Lower lobe of right lung (tissue), 2 donors: ENCODE data around the gene USH1C. TPM values are rescaled to one million over a fixed set of nuclear protein-coding genes. Genes with fewer than 3 reads are reported as not detected.

Experiments
- ATAC-seq, 2 donors: fragments of 200-7000 bp; cut with Tn5 transposase; one replicate each; pipeline ENCODE4 v1.9.1; 2020 to 2022; ENCODE audit warnings: mild to moderate bottlenecking in 2 of 2, moderate library complexity in 2 of 2
- DNase-seq: peaks from one replicate; pipeline ENCODE4 v3.0.0-alpha.2; 2020
- H3K27ac ChIP-seq: fragments of 200-600 bp; one replicate; pipeline ENCODE4 v1.8.0; 2022
- H3K27me3 ChIP-seq: fragments of 200-600 bp; one replicate; pipeline ENCODE4 v1.8.0; 2022; ENCODE audit warnings: low read depth
- H3K36me3 ChIP-seq: fragments of 200-600 bp; one replicate; pipeline ENCODE4 v1.8.0; 2022; ENCODE audit warnings: mild to moderate bottlenecking
- H3K4me1 ChIP-seq: fragments of 200-600 bp; one replicate; pipeline ENCODE4 v1.8.0; 2022
- H3K4me3 ChIP-seq: fragments of 200-600 bp; one replicate; pipeline ENCODE4 v1.8.0; 2022; ENCODE audit warnings: mild to moderate bottlenecking
- H3K9me3 ChIP-seq: fragments of 200-600 bp; one replicate; pipeline ENCODE4 v1.8.0; 2022
- intact Hi-C: fragments of 100-400 bp; cut with DNase I; formaldehyde crosslinking; loops from one replicate; pipeline ENCODE4 v1.11.0; 2022
- long read RNA-seq: library from polyadenylated mRNA; unstranded; transcript quantifications from one replicate; pipeline ENCODE4 v2.0.0, GENCODE V29; 2021
- total RNA-seq: library from RNA; stranded (reverse); fragmentation: NEBNext Ultra II Directional; extraction: Animal tissue kit (Norgen Biotek cat#: 25700); gene quantifications from one replicate; pipeline ENCODE4 v1.2.1, GENCODE V29; 2021
- TF ChIP-seq, protein P1 (sequence below): fragments of 200-600 bp; IDR thresholded peaks from one replicate; pipeline ENCODE4 v1.8.0; 2022; ENCODE audit warnings: antibody characterized with exemption, mild to moderate bottlenecking
- donor health status: DM: no; HTN: yes; CAD: no; lungs with severe emphysema.

Gene USH1C
- total RNA-seq, result 0.30 TPM
- long read RNA-seq, result 0 reads

DNA sequence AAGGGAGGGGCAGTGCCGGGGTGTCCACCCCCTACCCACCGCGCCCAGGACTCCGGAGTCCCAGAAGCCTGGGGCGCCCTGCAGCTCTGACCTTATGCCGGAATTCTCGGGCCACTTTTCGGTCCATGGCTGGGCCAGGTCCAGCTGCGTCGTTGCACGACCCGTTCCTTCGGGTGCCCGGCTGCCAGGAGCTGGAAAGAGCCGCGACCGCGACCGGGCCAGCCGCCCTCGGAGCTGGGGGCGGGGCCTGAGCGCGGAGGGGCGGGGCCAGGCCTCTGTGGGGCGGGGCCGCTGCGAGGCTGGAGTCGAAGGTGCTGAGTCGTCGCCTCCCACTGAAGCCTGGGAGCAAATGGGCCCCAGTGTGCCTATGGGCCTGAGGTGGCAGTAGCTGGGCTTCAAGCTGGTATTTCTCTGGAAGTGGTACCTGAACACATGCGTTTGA, at the start of gene USH1C:
Gene USH1C (minus strand): TSS at position 236 of the 442 bp plus-strand sequence. CDS start 109 bp downstream, at position 127.
- no peak within 1 kb of the TSS for H3K27ac ChIP-seq
- ATAC-seq (peak; percentile 56 to 78), DNase-seq (no peak)
- no peaks in the 10 kb centered on the region for H3K9me3 ChIP-seq
- H3K4me3 ChIP-seq, result no peak within 1 kb of the TSS
- peaks cover 12% of the 10 kb centered on the region for H3K27me3 ChIP-seq
- intact Hi-C loops, result no loop called here
- TF ChIP-seq, protein P1, sequence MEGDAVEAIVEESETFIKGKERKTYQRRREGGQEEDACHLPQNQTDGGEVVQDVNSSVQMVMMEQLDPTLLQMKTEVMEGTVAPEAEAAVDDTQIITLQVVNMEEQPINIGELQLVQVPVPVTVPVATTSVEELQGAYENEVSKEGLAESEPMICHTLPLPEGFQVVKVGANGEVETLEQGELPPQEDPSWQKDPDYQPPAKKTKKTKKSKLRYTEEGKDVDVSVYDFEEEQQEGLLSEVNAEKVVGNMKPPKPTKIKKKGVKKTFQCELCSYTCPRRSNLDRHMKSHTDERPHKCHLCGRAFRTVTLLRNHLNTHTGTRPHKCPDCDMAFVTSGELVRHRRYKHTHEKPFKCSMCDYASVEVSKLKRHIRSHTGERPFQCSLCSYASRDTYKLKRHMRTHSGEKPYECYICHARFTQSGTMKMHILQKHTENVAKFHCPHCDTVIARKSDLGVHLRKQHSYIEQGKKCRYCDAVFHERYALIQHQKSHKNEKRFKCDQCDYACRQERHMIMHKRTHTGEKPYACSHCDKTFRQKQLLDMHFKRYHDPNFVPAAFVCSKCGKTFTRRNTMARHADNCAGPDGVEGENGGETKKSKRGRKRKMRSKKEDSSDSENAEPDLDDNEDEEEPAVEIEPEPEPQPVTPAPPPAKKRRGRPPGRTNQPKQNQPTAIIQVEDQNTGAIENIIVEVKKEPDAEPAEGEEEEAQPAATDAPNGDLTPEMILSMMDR, result no peak
- peaks cover 3% of the 10 kb centered on the region for H3K4me1 ChIP-seq
- H3K36me3 ChIP-seq, result no peaks in the 10 kb centered on the region

DNA sequence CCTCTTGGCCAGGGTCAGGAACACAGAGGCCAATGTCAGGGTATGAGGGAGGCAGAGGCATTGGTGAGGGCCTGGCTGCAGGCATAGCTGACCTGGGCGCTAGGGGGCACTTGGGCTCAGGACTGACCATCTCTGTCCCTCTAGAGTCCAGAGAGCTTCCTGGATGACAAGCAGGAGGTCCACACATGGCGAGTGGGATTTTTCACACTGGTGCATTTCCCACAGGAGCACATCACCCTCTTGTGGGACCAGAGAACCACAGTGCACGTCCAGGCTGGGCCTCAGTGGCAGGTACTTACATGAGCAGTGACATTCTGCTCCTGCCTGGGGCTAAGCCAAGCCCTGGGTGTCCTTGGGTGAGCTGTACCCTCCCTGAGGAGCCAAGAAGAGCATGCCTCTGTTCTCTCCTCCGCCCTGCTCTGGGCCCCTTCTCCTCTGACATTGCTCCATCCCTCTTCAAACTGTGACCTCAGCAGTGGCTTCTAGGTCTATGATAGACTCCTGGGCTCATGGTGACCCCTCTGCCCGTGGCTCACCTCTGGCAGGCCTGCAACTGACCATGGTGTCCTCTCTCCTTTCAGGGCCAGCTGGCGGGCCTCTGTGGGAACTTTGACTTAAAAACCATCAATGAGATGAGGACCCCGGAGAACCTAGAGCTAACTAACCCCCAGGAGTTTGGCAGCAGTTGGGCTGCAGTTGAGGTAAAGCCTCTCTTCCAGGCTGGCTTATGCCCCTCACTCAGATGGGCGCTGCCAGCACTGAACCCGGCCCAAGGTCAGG, 49.4 kb upstream of the USH1C start:
- no peak for DNase-seq
- Histone ChIP-seq H3K27me3 (peaks cover 7% of the 10 kb centered on the region), H3K36me3 (no peaks in the 10 kb centered on the region), H3K4me3 (no peak overlapping the region), H3K4me1 (no peaks in the 10 kb centered on the region), H3K27ac (no peak overlapping the region), H3K9me3 (no peaks in the 10 kb centered on the region)
- ATAC-seq, result no peak
- TF ChIP-seq, protein P1, result no peak
- intact Hi-C loops, result no loop called here

DNA sequence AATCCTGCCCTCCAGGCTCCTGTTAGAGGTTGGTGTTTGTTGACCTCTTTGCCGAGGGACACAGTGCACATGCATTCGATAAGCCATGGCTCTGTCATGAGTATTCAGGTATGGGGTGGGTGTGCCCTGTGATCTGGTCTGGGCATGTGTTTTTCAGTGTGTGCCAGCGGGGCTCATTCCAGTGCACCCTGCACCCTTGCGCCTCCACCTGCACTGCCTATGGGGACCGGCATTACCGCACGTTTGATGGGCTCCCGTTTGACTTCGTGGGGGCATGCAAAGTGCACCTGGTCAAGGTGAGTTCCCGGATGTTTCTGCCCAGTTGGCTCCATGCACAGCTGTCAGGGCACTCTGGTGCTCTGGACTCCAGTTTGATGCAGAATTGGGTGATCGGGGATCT, 47.1 kb upstream of the USH1C start:
- peaks cover 7% of the 10 kb centered on the region for H3K27me3 ChIP-seq
- no peaks in the 10 kb centered on the region for H3K36me3 ChIP-seq
- ATAC-seq (no peak), DNase-seq (no peak)
- no peaks in the 10 kb centered on the region for H3K4me1 ChIP-seq
- TF ChIP-seq, protein P1, result no peak
- no peaks in the 10 kb centered on the region for H3K9me3 ChIP-seq
- intact Hi-C loops, result no loop called here
- no peak overlapping the region for H3K4me3 ChIP-seq
- no peak overlapping the region for H3K27ac ChIP-seq

DNA sequence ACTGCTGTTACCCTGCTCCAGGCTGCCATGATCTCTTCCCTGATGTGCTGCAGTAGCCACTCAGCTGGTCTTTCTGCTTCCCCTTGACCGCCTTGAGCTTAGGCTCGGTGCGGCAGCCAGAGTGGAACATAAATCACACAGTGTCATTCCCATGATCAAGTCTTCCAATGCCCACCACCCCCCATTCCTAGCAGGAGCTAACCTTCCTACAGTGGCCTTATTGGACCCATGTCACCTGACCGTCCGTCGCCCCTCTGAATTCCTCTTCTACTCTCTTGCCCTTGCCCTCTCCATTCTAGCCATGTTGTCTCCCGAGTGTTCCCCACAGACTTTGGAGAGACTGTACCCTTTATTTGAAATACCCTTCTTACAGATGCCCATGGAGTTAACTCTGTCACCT, 46.2 kb upstream of the USH1C start:
- Histone ChIP-seq H3K27ac (no peak overlapping the region), H3K36me3 (no peaks in the 10 kb centered on the region), H3K27me3 (peaks cover 7% of the 10 kb centered on the region), H3K9me3 (no peaks in the 10 kb centered on the region), H3K4me3 (no peak overlapping the region), H3K4me1 (no peaks in the 10 kb centered on the region)
- intact Hi-C loops, result no loop called here
- ATAC-seq, result no peak
- TF ChIP-seq, protein P1, result no peak
- no peak for DNase-seq

DNA sequence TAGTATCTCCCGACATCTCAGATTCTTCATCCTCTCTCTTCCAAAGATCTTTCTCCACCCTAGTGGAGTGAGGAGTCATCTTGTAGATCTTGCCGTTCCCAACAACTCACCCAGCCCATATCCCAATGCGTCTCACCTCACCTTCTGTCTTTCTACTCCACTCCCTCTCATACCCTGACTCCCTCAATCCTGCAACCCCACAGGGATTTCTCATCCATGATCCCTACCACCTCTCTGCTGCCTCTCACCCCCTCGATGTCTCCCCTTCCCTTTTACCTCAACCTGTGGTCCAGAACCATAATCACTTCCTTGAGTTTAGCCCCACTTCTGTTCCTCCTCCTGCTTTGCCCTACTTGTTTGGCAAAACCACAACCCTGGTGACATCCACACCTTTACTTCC, 44.5 kb upstream of the USH1C start:
- H3K4me1 ChIP-seq, result no peaks in the 10 kb centered on the region
- H3K36me3 ChIP-seq, result no peaks in the 10 kb centered on the region
- H3K9me3 ChIP-seq, result no peaks in the 10 kb centered on the region
- H3K4me3 ChIP-seq, result no peak overlapping the region
- peaks cover 7% of the 10 kb centered on the region for H3K27me3 ChIP-seq
- H3K27ac ChIP-seq, result no peak overlapping the region
- TF ChIP-seq, protein P1, result no peak
- DNase-seq, result no peak
- no peak for ATAC-seq
- intact Hi-C loops, result no loop called here
